GDM1 (cell line): ENCODE measurements around the gene CREBBP.

Experiments
- DNase-seq: peaks from one replicate; lab custom pipeline; 2025; lab: John Stamatoyannopoulos, UW

CREBBP gene

GRCh38 chr16:3856367-3857141 is 24.0 kb downstream of the CREBBP start:
- no peak for DNase-seq

- no peak for DNase-seq
These were observed 25.6 kb downstream of the CREBBP start for GRCh38 chr16:3854750-3855541.

GRCh38 chr16:3850544-3850899 is 30.0 kb downstream of the CREBBP start:
- no peak for DNase-seq

- DNase-seq = no peak
These were observed 30.6 kb downstream of the CREBBP start for GRCh38 chr16:3849751-3850543.

GRCh38 chr16:3846595-3847091 is 33.9 kb downstream of the CREBBP start:
- no peak for DNase-seq

GRCh38 chr16:3846087-3846486 is 34.4 kb downstream of the CREBBP start:
- DNase-seq = no peak

GRCh38 chr16:3842994-3843393 is 37.5 kb downstream of the CREBBP start:
- no peak for DNase-seq

- no peak for DNase-seq
These were observed 38.6 kb downstream of the CREBBP start for GRCh38 chr16:3841729-3842508.

GRCh38 chr16:3839402-3840184 is 40.9 kb downstream of the CREBBP start:
- no peak for DNase-seq

GRCh38 chr16:3838600-3839401 is 41.7 kb downstream of the CREBBP start:
- DNase-seq = no peak

GRCh38 chr16:3837851-3838586 is 42.5 kb downstream of the CREBBP start:
- DNase-seq = no peak

GRCh38 chr16:3836641-3837040 is 43.9 kb downstream of the CREBBP start:
- no peak for DNase-seq

- no peak for DNase-seq
These were observed 45.4 kb downstream of the CREBBP start for GRCh38 chr16:3835089-3835602.

GRCh38 chr16:3832668-3833067 is 47.8 kb downstream of the CREBBP start:
- DNase-seq = no peak

- DNase-seq = no peak
These were observed 49.8 kb downstream of the CREBBP start for GRCh38 chr16:3830625-3831254.

- DNase-seq = no peak
These were observed 50.6 kb downstream of the CREBBP start for GRCh38 chr16:3829631-3830536.

GRCh38 chr16:3825940-3826339 is 54.6 kb downstream of the CREBBP start:
- no peak for DNase-seq
